GM12873 (cell line): ENCODE results near the gene WTIP.

Experiments
- CTCF ChIP-seq: IDR thresholded peaks from 2 replicates; pipeline ENCODE4 v1.5.1; 2012; ENCODE audit warnings: low read depth, mild to moderate bottlenecking, moderate library complexity, low read length, control low read depth; ENCODE audit not compliant: insufficient read depth; ENCODE audit errors: missing control alignments

The WTIP gene

GRCh38 chr19:34484328-34484727 lies 2.8 kb downstream of the WTIP start:
- no peak for TF ChIP-seq CTCF

GRCh38 chr19:34485831-34486230 lies 4.3 kb downstream of the WTIP start:
- TF ChIP-seq CTCF: no peak

GRCh38 chr19:34487651-34488051 lies 6.1 kb downstream of the WTIP start:
- no peak for TF ChIP-seq CTCF

GRCh38 chr19:34489175-34489574 lies 7.6 kb downstream of the WTIP start:
- no peak for TF ChIP-seq CTCF

GRCh38 chr19:34490141-34490766 lies 8.7 kb downstream of the WTIP start:
- no peak for TF ChIP-seq CTCF

- TF ChIP-seq CTCF: no peak
Observed at GRCh38 chr19:34493038-34493648, 11.6 kb downstream of the WTIP start.

GRCh38 chr19:34493649-34494044 lies 12.1 kb downstream of the WTIP start:
- TF ChIP-seq CTCF: no peak

- TF ChIP-seq CTCF: no peak
Observed at GRCh38 chr19:34494601-34495000, 13.0 kb downstream of the WTIP start.
